ENCODE data around the gene KDM1A.

Gene KDM1A

DNA sequence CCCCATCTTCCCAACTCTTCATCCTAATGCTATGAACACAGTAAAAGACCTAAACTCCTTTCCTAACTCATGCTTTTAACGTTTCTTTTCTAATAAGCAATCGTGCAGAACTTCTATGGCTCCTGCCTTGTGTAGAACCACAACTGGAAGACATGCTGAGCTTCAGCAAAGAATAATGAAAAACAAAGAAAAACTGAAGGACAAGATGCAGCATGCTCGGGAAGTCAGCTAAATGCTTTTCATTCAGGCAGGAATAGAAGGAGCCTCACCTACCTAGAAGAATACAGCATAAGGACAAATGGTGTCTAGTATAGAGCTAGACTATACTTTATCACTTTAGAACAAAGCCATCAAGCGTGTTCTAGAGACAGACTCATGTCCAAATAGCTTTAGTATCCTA, 103.5 kb downstream of the KDM1A start:
- H3K4me3 ChIP-seq (ENCODE audit: low read depth, low read length): no peak overlapping the region
- no peak for DNase-seq (ENCODE audit: low read depth)
- TF ChIP-seq, protein P1, sequence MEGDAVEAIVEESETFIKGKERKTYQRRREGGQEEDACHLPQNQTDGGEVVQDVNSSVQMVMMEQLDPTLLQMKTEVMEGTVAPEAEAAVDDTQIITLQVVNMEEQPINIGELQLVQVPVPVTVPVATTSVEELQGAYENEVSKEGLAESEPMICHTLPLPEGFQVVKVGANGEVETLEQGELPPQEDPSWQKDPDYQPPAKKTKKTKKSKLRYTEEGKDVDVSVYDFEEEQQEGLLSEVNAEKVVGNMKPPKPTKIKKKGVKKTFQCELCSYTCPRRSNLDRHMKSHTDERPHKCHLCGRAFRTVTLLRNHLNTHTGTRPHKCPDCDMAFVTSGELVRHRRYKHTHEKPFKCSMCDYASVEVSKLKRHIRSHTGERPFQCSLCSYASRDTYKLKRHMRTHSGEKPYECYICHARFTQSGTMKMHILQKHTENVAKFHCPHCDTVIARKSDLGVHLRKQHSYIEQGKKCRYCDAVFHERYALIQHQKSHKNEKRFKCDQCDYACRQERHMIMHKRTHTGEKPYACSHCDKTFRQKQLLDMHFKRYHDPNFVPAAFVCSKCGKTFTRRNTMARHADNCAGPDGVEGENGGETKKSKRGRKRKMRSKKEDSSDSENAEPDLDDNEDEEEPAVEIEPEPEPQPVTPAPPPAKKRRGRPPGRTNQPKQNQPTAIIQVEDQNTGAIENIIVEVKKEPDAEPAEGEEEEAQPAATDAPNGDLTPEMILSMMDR (IDR thresholded peaks at IDR 0.05; ENCODE audit: low read depth, low read length): no peak
- TF ChIP-seq POLR2A (IDR thresholded peaks at IDR 0.05; ENCODE audit: extremely low read depth, insufficient read length): no peak
- TF ChIP-seq, protein P2, sequence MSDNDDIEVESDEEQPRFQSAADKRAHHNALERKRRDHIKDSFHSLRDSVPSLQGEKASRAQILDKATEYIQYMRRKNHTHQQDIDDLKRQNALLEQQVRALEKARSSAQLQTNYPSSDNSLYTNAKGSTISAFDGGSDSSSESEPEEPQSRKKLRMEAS (IDR thresholded peaks at IDR 0.05; ENCODE audit: low read depth, low read length): no peak
- no peak for TF ChIP-seq MYC (IDR thresholded peaks at IDR 0.05; ENCODE audit: low read depth, low read length)

DNA sequence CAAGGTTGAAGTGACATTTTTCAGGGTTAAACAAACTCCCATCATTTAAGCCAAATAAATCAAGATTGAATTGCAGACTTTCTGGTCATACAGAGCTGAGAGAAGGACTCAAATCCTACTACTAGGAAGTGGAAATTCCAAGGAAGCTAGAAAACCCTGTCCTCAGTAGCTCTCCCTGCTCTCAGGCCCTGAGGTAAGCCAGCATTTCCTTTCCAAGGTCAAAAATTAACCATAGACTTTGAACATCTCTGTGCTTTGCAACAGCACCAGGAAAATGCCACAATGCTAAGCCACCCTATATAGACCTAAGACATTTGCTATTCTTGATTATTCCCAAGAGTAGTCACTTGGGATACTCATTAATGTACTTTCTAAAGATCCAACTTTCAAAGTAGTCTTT, 104.3 kb downstream of the KDM1A start:
- TF ChIP-seq, protein P1 (IDR thresholded peaks at IDR 0.05; ENCODE audit: low read depth, low read length): no peak
- no peak for TF ChIP-seq POLR2A (IDR thresholded peaks at IDR 0.05; ENCODE audit: extremely low read depth, insufficient read length)
- TF ChIP-seq, protein P2 (IDR thresholded peaks at IDR 0.05; ENCODE audit: low read depth, low read length): no peak
- TF ChIP-seq MYC (IDR thresholded peaks at IDR 0.05; ENCODE audit: low read depth, low read length): no peak
- no peak for DNase-seq (ENCODE audit: low read depth)
- no peak overlapping the region for H3K4me3 ChIP-seq (ENCODE audit: low read depth, low read length)

DNA sequence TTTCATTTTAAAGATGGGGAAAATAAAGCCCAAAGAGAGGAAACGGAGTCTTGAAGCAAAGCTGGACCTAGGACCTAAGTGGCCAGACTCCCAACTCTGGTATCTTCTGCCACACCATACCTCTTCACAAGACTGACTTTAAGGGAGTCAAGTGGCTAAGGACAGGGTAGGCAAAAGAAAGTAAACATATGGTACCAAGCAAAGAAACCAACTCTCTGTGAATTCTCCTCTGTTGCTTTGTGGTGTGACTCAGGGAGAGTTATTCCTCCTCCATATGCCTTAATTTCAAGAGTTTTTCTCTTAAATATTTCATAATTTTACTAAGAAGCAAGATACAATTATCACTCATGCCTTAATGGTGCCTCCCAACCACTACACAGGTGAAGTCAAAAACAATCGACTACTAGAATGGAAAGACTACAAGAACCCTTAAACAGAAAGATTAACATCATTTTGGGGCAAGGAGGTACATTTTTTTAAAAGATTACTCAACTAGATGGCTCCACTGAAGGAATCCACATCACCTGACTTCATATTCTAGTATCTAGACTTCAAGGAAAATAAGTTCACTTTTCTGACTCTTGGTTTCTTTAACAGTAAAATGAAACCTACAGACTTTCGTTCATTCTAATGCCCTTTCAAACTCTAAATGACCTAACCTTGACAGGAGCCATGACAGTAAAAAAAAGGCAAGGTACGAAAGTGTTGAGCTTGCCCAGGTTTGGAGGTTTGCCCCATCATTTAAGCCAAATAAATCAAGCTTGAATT, 105.2 kb downstream of the KDM1A start:
- DNase-seq (ENCODE audit: low read depth): no peak
- no peak overlapping the region for H3K4me3 ChIP-seq (ENCODE audit: low read depth, low read length)
- TF ChIP-seq, protein P1 (IDR thresholded peaks at IDR 0.05; ENCODE audit: low read depth, low read length): no peak
- TF ChIP-seq MYC (IDR thresholded peaks at IDR 0.05; ENCODE audit: low read depth, low read length): no peak
- TF ChIP-seq, protein P2 (IDR thresholded peaks at IDR 0.05; ENCODE audit: low read depth, low read length): no peak
- TF ChIP-seq POLR2A (IDR thresholded peaks at IDR 0.05; ENCODE audit: extremely low read depth, insufficient read length): no peak

DNA sequence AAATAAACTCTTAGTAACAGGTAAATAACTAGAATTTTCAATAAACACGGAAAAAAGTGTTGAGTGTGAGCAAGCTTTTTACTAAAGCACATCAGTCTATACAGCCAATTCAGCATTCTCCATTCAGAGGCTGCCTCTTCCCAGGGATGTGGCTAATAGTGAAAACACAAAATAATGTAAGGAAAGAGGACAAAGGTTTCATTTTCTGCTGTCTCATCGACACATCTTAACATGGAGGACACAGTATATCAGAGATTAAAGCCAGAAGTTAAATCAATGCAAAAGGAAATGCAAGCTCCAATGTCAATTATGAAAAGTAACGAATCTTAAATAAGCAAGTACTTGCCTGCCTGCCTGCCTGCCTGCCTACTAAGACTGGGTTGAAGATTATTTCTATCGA, 106.2 kb downstream of the KDM1A start:
- TF ChIP-seq, protein P1 (IDR thresholded peaks at IDR 0.05; ENCODE audit: low read depth, low read length): no peak
- no peak for TF ChIP-seq MYC (IDR thresholded peaks at IDR 0.05; ENCODE audit: low read depth, low read length)
- TF ChIP-seq, protein P2 (IDR thresholded peaks at IDR 0.05; ENCODE audit: low read depth, low read length): no peak
- TF ChIP-seq POLR2A (IDR thresholded peaks at IDR 0.05; ENCODE audit: extremely low read depth, insufficient read length): no peak
- no peak overlapping the region for H3K4me3 ChIP-seq (ENCODE audit: low read depth, low read length)
- DNase-seq (ENCODE audit: low read depth): no peak

DNA sequence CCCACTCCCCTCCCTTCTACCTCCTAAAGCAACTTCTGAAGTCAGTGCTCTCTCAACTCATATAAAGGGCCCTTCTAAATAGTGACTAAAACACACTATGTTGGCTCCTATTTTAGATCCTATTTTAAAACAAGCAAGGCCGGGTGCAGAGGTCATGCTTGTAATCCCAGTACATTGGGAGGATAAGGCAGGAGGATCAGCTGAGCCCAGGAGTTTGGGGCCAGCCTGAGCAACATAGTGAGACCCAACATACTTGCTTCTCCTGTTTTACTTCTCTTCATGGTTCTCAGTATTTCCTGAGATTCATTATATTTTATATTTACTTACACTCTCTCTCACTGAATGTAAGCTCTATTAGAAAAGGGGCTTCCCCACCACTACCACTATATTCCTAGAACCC, 106.9 kb downstream of the KDM1A start:
- no peak for DNase-seq (ENCODE audit: low read depth)
- no peak overlapping the region for H3K4me3 ChIP-seq (ENCODE audit: low read depth, low read length)
- TF ChIP-seq MYC (IDR thresholded peaks at IDR 0.05; ENCODE audit: low read depth, low read length) (no peak), POLR2A (IDR thresholded peaks at IDR 0.05; ENCODE audit: extremely low read depth, insufficient read length) (no peak)
- TF ChIP-seq, protein P2 (IDR thresholded peaks at IDR 0.05; ENCODE audit: low read depth, low read length): no peak
- TF ChIP-seq, protein P1 (IDR thresholded peaks at IDR 0.05; ENCODE audit: low read depth, low read length): no peak

Measured in NB4 (cell line).